ENCODE results near the gene PTPRK. TPM values are rescaled to one million over a fixed set of nuclear protein-coding genes. Genes with fewer than 3 reads are reported as not detected.

PTPRK gene
- total and polyA plus RNA-seq, 2 of the 8 experiments (the other 6 are each of a cell fraction or from before 2014, with no cell fraction given): 11.4 to 47.3 TPM

DNA sequence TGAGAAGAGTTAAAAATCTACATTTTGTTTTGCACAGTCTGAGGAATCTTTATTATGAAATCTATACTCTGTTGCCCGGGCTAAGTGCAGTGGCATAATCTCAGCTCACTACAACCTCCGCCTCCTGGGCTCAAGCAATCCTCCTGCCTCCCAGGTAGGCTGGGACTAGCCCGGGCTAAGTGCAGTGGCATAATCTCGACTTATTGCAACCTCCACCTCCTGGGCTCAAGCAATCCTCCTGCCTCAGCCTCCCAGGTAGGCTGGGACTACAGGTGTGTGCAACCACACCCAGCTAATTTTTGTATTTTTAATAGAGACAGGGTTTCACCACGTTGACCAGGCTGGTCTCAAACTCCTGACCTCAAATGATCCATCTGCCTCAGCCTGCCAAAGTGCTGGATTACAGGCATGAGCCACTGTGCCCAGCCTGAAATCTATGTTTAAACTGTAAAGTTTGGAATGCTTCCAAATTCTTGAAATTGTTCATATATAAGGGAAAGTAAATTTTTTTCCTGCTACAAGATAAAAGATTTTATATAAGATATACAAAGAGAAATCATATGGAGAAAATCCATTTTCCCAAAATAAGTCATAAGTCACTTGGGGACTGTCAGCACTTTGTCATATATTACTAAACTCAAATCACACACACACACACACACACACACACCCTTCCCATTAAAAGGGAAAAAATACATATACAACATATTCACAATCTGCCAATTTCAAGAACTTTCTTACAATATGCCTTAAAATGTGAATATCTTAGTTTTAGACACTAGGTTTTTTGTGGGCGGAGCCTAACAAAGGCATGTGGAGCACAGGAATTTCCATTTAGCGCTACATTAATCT lies 19.4 kb downstream of the PTPRK start:
- CTCF ChIA-PET (ENCODE audit: partially characterized antibody): interaction anchor here (0.8 to 1.3 kb wide), 3 partner anchors 14 to 21 kb away, joined by 3 to 4 read pairs (median 3); no protein-coding TSS in a partner anchor
- peaks cover 5 to 78% of the 10 kb centered on the region in 2 experiments; a peak in 2 of 4 replicates for H3K79me2 ChIP-seq (ENCODE audit: control insufficient read depth in 1 of 2, insufficient read depth in 2 of 2, low read length in 2 of 2)
- H3K9me3 ChIP-seq (ENCODE audit: insufficient read depth in 2 of 2, low read depth in 1 of 2, low read length in 1 of 2): no peaks in the 10 kb centered on the region
- no peak overlapping the region for H4K8ac ChIP-seq (ENCODE audit: extremely low read depth, insufficient read depth, low read length)
- no peak overlapping the region for H3K56ac ChIP-seq (replicated peaks; ENCODE audit: insufficient read length, low read depth, low read length)
- no peaks in the 10 kb centered on the region; a peak in 1 of 8 replicates for H3K36me3 ChIP-seq (ENCODE audit: control insufficient read depth in 2 of 4, insufficient read depth in 4 of 4, low read length in 3 of 4)
- WGBS, 2 experiments (ENCODE audit: extremely low coverage in 1 of 2, insufficient coverage in 1 of 2, insufficient read length in 1 of 2, insufficient replicate concordance in 2 of 2, low coverage in 1 of 2, low lambda C conversion rate in 2 of 2, missing lambda C conversion rate in 1 of 2): 91% methylated on average over 7 of the region's 7 CpGs; no CpG with 5 or more reads in 1 of the 2 experiments
- H3K9ac ChIP-seq (replicated peaks in 1 of 4; ENCODE audit: extremely low read depth in 1 of 4, low read depth in 3 of 4, low read length in 3 of 4): no peak overlapping the region
- no peak overlapping the region for H3K14ac ChIP-seq (ENCODE audit: insufficient read length)
- no peak overlapping the region for H4K91ac ChIP-seq (replicated peaks; ENCODE audit: insufficient read length, low read length)
- FAIRE-seq (no peak), DNase-seq (ENCODE audit: low read depth in 1 of 2, low spot score in 2 of 2) (no peak)
- H4K5ac ChIP-seq (ENCODE audit: insufficient read length, low read depth, low read length): no peak overlapping the region
- no peaks in the 10 kb centered on the region for H3K23me2 ChIP-seq (ENCODE audit: low read depth, low read length)
- POLR2A ChIA-PET (ENCODE audit: partially characterized antibody): interaction anchor here (1.8 kb wide), 1 partner anchor 19 kb away, joined by 7 read pairs; the partner anchor contains the start of gene PTPRK
- TF ChIP-seq, protein P1, sequence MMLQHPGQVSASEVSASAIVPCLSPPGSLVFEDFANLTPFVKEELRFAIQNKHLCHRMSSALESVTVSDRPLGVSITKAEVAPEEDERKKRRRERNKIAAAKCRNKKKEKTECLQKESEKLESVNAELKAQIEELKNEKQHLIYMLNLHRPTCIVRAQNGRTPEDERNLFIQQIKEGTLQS (IDR thresholded peaks at IDR 0.05; ENCODE audit: insufficient read depth, low read depth, low read length): no peak
- no peak overlapping the region for H2BK15ac ChIP-seq (ENCODE audit: low read length)
- no peak overlapping the region for H3K18ac ChIP-seq (ENCODE audit: extremely low read depth, low read length)
- H3K79me1 ChIP-seq (ENCODE audit: low read depth, low read length): no peaks in the 10 kb centered on the region; the same call in 1 of the 2 replicates
- H2AK5ac ChIP-seq (ENCODE audit: low read depth, low read length): no peak overlapping the region
- H3K4me3 ChIP-seq (ENCODE audit: extremely low read depth in 1 of 4, insufficient read depth in 2 of 4, low read depth in 3 of 4, low read length in 4 of 4): no peak overlapping the region
- H3K23ac ChIP-seq (ENCODE audit: insufficient read length): no peak overlapping the region
- no peak overlapping the region for H2BK5ac ChIP-seq (ENCODE audit: low read depth, low read length)
- no peak overlapping the region for H2BK120ac ChIP-seq (replicated peaks; ENCODE audit: low read depth, low read length)
- H2BK20ac ChIP-seq (ENCODE audit: low read length): no peak overlapping the region
- H2BK12ac ChIP-seq (ENCODE audit: low read depth, low read length): no peak overlapping the region
- no peak overlapping the region for H3K27ac ChIP-seq (ENCODE audit: low read depth, low read length)
- no peak overlapping the region for H3K4ac ChIP-seq (replicated peaks; ENCODE audit: insufficient read length, low read depth, low read length)
- H2AFZ ChIP-seq (ENCODE audit: low read length): no peak overlapping the region
- H3K4me2 ChIP-seq (ENCODE audit: insufficient read depth in 1 of 2, low read depth in 2 of 2, low read length in 2 of 2): no peak overlapping the region
- H3K4me1 ChIP-seq (replicated peaks in 1 of 4; ENCODE audit: control insufficient read depth in 3 of 4, insufficient read depth in 4 of 4, low read length in 3 of 4): peaks cover 0 to 19% (median 3%) of the 10 kb centered on the region in 4 experiments; a peak in 3 of 7 replicates
- H4K20me1 ChIP-seq (replicated peaks in 1 of 2; ENCODE audit: control insufficient read depth in 1 of 2, insufficient read depth in 2 of 2, low read length in 2 of 2): peaks cover 2 to 4% of the 10 kb centered on the region in 2 experiments
- no peaks in the 10 kb centered on the region; a peak in 1 of 7 replicates for H3K27me3 ChIP-seq (replicated peaks in 1 of 4; ENCODE audit: control insufficient read depth in 3 of 4, extremely low read depth in 1 of 4, insufficient read depth in 3 of 4, low read length in 3 of 4)
